HG03521 (cell line): ENCODE data around the gene ZNF93.
"Not testable (repeated sequence)": the region's sequence is repeated elsewhere in the genome, so short reads cannot be mapped to it uniquely, and the experiment has no call there.

ENCODE experiments used
- ATAC-seq: cut with Tn5 transposase; IDR thresholded peaks from one replicate; pipeline ENCODE4 v1.9.1; 2021; ENCODE audit warnings: mild to moderate bottlenecking, moderate library complexity; ENCODE audit not compliant: unreplicated experiment

The ZNF93 gene

DNA sequence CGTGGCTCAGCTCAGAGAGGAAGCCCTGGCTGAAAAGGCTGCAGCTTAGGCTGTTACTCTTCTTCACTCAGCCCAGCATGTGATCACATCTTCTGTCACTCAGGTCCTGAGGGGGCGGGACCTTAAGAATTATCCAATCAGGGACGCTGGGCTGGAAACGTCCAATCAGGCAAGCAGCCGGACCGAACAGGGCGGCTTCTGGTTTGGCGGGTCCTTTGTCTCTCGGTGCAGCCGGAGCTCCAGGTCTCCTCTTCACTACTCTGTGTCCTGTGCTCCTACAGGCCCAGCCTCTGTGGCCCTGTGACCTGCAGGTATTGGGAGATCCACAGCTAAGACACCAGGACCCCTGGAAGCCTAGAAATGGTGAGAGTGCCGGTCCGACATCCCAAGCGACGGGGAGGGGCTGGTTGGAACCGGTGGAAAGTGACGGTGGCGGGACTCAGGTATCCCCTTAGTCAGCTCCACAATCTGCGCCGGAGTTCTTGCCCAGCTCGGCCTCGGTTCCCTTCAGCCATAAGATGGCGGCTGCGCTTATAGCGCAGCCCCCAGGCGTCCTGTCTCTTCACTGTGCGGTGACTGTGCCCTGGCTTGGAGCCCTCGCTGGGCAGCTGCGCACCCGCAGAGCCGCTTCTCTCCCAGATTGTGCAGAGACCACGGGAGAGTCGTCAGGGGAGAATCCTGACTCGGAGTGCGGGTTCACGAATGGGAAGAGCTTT, at the start of gene ZNF93:
ZNF93 (plus strand) TSS at position 218 of the 716 bp plus-strand sequence; CDS start at position 361, 143 bp downstream.
- ATAC-seq = peak; percentile 91

DNA sequence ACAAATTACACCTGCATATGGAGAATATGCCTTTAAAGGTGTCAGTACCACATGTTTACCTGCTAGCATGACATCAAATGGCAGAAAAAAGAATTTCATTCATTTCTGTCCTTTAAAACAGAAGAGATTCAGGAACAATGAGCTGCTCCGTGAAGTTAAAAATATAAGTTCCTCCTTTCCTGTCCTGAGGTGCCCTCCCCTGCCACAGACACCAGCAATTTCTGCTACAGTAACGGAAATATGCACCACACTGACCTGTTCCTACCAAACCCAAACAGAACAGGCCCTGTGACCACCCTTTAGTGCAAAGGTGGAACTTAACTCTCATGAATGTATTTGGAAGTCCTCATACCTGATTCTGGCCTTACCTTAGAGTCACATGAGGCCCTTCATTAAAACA, 49.0 kb upstream of the ZNF93 start:
- not testable (repeated sequence) for ATAC-seq

DNA sequence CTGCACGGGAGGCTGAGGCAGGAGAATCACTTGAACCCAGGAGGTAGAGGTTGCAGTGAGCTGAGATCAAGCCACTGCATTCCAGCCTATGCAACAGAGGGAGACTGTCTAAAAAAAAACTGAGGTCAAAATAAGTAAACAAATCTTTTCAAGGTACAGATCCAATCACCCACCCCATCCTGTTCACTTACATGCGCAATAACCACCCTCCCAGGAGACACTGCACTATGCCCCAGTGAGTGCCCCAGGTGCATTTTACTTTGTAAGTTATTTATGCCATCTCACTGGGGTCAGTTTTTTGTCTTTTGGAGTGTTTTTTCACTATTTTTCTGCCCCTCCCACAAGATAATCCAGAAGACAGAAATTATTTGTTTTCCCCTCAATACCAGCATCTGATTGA, 42.0 kb upstream of the ZNF93 start:
- no peak for ATAC-seq

DNA sequence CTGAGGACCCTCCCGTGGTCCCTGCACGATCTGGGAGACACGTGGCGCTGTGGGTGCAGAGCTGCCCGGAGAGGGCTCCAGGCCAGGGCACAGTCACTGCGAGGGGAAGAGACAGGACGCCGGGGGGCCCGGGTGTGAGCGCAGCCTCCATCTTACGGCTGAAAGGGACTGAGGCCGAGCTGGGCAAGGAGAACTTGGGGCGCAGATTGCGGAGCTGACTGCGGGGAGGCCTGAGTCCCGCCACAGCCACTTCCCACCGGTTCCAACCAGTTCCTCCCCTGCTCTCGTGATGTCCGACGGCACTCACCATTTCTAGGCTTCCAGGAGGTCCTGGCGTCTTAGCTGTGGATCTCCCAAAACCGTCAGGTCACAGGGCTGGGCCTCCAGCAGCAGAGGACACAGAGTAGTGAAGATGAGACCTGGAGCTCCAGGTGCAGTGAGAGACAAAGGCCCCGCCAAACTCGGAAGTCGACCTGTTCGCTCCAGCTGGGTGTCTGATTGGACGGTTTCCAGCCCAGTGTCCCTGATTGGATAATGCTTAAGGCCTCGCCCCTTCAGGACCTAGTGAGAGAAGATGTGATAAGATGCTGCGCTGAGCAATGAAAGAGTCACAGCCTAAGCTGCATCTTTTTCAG, 39.9 kb upstream of the ZNF93 start:
- ATAC-seq = no peak

DNA sequence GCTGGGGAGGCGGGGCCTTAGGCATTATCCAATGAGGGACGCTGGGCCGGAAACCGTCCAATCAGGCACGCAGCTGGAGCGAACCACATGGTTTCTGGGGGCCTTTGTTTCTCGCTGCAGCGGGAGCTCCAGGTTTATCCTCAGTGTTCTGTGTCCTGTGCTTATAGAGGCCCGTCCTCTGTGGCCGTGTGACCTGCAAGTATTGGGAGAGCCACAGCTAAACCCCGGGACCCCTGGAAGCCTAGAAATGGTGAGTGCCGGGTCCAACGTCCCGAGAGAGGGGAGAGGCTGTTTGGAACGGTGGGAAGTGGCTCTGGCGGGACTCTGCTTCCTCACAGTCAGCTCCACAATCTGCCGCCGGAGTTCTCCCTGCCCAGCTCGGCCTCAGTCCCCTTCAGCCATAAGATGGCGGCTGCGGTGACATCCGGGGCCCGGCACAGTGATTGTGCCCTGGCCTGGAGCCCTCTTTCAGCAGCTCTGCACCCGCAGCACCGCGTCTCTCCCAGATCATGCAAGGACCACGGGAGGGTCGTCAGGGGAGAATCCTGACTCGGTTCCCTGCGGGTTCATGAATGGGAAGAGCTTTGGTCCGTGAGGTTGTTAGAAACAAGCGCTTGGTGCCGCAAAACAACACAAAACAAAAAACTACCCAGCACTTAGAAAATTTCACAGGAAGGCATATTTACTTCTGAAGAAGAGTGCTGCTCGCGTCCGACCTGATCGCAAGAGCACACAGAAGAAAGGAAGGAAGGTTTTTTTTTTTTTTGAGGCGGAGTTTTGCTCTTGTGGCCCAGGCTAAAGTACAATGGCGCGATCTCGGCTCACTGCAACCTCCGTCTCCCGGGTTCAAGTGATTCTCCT, 34.8 kb upstream of the ZNF93 start, which contains the start of gene ZNF253:
ZNF253 (plus strand) TSS at position 133 of the 861 bp plus-strand sequence; CDS start at position 248, 115 bp downstream.
- peak; percentile 94 for ATAC-seq

DNA sequence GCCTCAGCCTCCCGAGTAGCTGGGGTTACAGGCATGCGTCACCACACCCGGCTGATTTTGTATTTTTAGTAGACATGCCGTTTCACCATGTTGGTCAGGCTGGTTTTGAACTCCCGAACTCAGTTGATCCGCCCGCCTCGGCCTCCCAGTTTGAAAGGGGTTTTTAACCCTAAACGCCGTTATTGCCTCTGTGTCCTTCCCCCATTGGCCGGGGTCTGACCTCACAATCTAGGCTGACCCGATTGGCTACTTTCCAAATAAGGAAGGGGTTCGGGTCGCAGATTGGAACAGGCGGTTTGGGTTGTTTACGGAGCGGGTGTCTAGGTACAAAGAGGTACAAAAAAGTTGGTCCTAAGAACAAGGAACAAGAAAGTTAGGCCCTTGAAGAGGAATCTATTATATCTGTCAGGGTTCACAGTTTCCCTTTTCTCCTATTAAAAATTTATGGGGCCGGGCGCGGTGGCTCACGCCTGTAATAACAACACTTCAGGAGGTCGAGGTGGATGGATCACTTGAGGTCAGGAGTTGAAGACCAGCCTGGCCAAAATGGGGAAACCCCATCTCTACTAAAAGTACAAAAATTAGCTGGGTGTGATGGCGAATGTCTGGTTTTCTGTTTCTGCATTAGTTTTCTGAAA, 34.0 kb upstream of the ZNF93 start:
- ATAC-seq = no peak

DNA sequence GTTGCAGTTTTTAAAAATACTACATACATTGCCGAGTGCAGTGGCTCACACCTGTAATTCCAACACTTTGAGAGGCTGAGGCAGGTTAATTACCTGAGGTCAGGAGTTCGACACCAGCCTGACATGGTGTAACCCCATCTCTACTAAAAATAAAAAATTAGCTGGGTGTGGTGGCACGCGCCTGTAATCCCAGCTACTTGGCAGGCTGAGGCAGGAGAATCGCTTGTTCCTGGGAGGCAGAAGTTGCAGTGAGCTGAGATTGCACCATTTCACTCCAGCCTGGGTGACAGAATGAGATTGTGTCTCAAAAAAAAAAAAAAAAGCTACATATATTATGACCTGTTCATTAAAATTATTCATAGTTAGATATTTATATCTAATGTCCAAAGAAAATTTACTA, 30.7 kb upstream of the ZNF93 start:
- not testable (repeated sequence) for ATAC-seq

DNA sequence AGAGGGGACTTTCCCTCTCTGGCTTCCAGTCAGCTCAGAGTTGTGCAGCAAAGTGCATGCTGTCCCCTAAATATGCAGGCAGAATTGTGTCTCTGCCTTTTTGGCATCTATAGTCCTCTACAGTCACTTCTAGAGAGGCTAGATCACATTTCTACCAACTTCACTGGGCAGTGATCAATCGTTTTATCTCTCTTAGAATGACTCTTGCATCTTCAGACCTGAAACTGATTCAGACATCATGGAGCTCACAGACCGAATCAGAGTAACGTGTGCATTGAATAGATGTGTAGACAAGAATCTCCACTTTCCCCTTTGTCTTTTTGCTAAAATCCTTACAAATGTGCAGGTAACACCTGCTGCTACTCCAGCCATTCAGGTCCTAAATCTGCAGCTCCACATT, 28.8 kb upstream of the ZNF93 start:
- no peak for ATAC-seq

DNA sequence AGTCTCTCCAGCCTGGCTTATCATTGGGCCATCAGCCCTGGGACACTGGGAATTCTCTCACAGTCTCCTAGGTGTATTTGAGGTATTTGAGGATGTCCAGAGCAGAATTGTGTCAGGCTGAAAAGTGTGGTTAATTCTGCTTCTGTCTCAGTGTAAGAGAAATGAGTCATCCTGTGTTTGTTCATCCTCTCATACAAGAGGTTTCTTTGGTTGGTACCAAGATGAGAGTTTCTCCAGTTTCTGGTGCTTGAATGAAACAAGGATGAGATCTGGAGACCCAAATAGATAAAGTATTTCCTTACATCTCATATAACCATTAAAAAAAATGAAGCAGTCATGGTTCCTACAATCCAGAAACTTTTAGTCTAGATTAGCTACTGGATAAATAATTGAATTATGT, 27.4 kb upstream of the ZNF93 start:
- ATAC-seq = no peak

DNA sequence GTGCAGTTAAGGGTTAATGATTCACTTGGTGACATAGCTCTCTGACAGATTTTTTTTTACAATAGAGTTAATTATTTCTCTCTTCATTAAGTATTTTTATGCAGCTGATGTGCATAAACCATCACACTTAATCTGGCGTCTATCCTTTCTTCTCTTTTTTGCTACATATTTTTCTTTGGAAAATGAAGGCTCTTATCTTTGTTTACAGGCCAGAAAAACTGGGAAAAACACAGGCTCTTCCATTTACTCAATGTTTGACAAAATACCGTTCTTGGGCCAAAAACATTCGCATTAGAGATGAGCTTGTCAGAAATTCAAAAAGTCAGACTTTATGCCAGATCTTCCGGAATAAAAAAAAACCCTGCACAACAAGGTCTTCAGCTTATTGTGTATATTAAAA, 23.0 kb upstream of the ZNF93 start:
- no peak for ATAC-seq

DNA sequence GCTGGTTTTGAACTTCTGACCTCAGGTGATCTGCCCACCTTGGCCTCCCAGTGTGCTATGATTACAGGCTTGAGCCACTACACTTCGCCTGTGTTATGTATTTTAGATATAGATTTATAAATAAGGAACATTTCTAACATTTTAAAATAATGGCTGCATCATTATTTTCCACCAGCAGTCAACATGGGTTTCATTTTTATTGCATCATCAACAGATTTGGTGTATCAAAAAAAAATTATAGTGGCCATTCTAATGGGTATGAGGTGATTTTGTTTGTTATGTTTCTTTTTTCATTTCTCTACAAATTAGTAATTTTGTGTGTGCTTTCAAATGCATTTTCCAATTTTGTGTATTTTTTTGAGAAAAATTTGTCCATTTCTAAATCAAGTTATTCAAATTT, 16.2 kb upstream of the ZNF93 start:
- ATAC-seq = no peak

DNA sequence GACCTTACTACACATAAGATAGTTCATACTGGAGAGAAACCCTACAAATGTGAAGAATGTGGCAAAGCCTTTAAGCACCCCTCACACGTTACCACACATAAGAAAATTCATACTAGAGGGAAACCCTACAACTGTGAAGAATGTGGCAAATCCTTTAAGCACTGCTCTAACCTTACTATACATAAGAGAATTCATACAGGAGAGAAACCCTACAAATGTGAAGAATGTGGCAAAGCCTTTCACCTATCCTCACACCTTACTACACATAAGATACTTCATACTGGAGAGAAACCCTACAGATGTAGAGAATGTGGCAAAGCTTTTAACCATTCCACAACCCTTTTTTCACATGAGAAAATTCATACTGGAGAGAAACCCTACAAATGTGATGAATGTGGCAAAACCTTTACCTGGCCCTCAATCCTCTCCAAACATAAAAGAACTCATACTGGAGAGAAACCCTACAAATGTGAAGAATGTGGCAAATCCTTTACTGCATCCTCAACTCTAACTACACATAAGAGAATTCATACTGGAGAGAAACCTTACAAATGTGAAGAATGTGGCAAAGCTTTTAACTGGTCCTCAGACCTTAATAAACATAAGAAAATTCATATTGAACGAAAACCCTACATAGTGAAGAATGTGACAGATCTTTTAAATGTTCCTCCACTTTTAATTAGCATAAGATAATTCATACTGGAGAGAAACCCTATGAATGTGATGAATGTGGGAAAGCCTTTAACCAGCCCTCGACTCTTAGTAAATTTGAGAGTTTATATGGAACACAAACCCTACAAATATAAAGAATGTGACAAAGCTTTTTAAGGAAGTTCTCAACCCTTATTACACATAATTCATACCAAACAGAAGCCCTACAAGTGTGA, 8.4 kb upstream of the ZNF93 start:
- ATAC-seq = not testable (repeated sequence)

DNA sequence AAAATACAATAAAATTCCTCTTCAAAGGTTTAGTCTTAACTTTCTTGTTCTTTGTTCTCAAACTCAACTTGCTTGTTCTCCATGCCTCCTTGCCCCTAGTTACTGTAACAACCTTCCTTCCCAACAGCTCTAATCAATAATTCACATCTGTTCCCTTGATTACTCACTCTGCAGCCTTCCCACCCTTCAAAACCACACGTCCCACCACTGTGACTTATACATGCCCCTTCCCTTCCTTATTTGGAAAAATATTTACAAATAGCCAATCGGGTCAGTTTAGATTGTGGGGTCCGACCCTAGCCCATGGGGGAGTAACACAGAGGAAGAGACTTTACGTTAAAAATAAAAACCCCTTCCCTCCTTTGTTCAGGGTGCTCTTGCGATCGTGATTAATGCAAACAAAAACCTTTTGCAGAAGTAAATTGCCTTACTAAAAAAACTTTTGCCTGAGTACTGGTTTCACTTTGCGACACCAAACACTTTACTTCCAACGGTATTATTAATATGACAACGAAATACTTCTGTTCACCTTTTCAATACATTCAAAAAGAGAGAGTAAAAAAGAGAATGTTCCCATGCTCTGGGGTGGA, 512 bp upstream of the ZNF93 start:
- ATAC-seq = no peak

DNA sequence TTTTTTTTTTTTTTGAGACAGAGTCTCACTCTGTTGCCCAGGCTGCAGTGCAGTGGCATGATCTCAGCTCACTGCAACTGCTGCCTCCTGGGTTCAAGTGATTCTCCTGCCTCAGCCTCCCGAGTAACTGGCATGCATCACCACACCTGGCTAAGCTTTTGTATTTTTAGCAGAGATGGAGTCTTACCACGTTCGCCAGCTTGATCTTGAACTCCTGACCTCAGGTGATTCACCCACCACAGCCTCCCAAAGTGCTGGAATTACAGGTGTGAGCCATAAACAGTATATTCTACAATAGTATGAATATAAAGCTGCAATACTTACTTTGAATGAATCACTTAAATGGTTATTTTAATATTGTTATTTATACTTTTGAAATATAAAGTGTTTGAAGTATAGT, 6.8 kb downstream of the ZNF93 start:
- not testable (repeated sequence) for ATAC-seq

DNA sequence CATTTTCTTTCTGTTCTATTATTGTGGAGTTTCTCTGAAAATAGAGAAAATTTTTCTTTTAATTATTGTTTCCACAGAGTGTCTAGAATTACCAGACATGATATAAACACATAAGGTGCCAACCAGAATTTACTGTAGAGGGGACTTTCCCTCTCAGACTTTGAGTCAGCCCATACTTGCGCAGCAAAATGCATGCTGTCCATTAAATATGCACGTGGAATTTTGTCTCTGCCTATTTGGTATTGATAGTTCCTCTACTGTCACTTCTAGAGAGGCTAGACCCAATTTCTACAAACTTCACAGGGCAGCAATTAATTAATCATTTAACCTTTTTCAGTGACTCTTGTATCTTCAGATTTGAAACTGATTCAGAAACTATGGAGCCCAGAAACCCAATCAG, 8.9 kb downstream of the ZNF93 start:
- no peak for ATAC-seq

DNA sequence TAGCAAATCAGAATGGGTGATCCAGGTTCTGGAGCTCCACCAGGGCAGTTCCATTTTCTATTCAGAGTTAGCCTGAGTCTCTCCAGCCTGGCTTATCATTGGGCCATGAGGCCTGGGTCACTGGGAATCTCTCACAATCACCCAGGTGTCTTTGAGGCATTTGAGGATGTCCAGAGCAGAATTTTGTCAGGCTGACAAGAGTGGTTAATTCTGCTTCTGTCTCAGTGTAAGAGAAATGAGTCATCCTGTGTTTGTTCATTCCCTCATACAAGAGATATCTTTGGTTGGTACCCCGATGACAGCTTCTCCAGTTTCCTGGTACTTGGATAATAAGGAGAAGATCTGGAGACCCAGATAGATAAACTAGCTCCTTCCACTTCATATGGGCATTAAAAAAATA, 10.4 kb downstream of the ZNF93 start:
- ATAC-seq = no peak

DNA sequence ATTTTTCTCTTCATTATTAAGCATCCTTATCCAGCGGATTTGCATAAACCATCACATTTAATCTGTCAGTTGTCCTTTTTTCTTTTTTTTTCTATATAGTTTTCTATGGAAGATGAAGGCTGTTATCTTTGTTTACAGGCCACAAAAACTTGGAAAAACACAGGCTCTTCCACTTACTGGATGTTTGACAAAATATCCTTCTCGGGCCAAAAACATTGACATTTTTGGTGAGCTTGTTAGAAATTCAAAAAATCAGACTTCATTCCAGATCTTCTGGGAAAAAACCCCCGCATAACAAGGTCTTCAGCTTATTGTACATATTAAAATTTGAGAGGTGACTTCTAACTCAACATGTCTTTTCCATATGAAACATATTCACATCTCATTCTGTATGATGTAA, 13.8 kb downstream of the ZNF93 start:
- ATAC-seq = no peak

DNA sequence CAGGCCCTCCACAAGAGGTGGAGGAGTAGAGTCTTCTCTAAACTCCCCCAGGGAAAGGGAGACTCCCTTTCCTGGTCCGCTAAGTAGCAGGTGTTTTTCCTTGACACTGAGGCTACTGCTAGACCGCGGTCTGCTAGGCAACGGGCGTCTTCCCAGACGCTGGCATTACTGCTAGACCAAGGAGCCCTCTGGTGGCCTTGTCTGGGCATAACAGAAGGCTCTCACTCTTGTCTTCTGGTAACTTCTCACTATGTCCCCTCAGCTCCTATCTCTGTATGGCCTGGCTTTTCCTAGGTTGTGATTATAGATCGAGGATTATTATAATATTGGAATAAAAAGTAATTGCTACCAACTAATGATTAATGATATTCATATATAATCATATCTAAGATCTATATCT, 29.7 kb downstream of the ZNF93 start:
- ATAC-seq = not testable (repeated sequence)

DNA sequence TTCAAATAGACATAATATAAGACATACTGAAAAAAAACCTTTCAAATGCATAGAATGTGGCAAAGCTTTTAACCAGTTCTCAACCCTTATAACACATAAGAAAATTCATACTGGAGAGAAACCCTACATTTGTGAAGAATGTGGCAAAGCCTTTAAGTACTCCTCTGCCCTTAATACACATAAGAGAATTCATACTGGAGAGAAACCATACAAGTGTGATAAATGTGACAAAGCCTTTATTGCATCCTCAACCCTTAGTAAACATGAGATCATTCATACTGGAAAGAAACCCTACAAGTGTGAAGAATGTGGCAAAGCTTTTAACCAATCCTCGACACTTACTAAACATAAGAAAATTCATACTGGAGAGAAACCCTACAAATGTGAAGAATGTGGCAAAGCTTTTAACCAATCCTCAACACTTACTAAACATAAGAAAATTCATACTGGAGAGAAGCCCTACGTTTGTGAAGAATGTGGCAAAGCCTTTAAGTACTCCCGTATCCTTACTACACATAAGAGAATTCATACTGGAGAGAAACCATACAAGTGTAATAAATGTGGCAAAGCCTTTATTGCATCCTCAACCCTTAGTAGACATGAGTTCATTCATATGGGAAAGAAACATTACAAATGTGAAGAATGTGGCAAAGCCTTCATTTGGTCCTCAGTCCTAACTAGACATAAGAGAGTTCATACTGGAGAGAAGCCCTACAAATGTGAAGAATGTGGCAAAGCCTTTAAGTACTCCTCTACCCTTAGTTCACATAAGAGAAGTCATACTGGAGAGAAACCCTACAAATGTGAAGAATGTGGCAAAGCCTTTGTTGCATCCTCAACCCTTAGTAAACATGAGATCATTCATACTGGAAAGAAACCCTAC, 32.9 kb downstream of the ZNF93 start:
- ATAC-seq = not testable (repeated sequence)
